Epithelial cell of prostate (primary cell): ENCODE results near the gene PGRMC1.
"Not testable (repeated sequence)": the region's sequence is repeated elsewhere in the genome, so short reads cannot be mapped to it uniquely, and the experiment has no call there.

ENCODE experiments used
- DNase-seq: peaks from one replicate; pipeline ENCODE4 v3.0.0-alpha.2; 2011; ENCODE audit warnings: low read depth, low spot score
- H3K27ac ChIP-seq: fragments of 450-650 bp; 2 replicates; pipeline ENCODE4 v1.5.1; 2017; ENCODE audit warnings: mild to moderate bottlenecking

PGRMC1 gene

GRCh38 chrX:119230850-119231249, 5.2 kb upstream of the PGRMC1 start:
- H3K27ac ChIP-seq, result no peak overlapping the region
- no peak for DNase-seq

GRCh38 chrX:119231936-119232445, 4.1 kb upstream of the PGRMC1 start:
- DNase-seq, result no peak
- H3K27ac ChIP-seq, result no peak overlapping the region

- DNase-seq, result no peak
- H3K27ac ChIP-seq, result no peak overlapping the region
These were observed 1.0 kb upstream of the PGRMC1 start for GRCh38 chrX:119235051-119235511.

- peak overlapping the region; percentile 42 for H3K27ac ChIP-seq
- DNase-seq, result peak; percentile 45
These were observed 807 bp downstream of the PGRMC1 start for GRCh38 chrX:119236623-119237561.

GRCh38 chrX:119237562-119237942, 1.5 kb downstream of the PGRMC1 start:
- peak overlapping the region; percentile 42 for H3K27ac ChIP-seq
- no peak for DNase-seq

GRCh38 chrX:119238557-119238956, 2.5 kb downstream of the PGRMC1 start:
- peak overlapping the region; percentile 42 for H3K27ac ChIP-seq

DNA sequence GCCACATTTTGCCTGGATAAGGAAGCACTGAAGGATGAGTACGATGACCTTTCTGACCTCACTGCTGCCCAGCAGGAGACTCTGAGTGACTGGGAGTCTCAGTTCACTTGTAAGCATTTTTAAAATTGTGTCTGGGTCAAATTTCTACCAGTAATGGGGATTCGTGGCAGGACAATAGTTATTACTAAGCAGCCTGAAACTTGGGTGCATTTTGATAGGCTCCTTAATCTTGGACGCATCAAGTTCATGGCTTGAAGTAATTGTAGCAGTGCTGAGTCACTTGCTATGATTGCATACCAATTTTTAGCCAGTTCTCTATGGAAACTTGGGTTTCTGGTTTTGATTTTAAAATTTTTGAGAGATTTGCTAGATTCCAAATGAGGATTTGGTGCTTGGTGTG, 4.3 kb downstream of the PGRMC1 start:
- H3K27ac ChIP-seq, result no peak overlapping the region
- DNase-seq, result no peak

More at GRCh38 chrX:119238557-119238956, 2.5 kb downstream of the PGRMC1 start:
- DNase-seq, result no peak

- H3K27ac ChIP-seq, result no peak overlapping the region
- DNase-seq, result no peak
These were observed 11.6 kb downstream of the PGRMC1 start for GRCh38 chrX:119247702-119248101.

- no peak for DNase-seq
- no peak overlapping the region for H3K27ac ChIP-seq
These were observed 13.8 kb downstream of the PGRMC1 start for GRCh38 chrX:119249891-119250290.

DNA sequence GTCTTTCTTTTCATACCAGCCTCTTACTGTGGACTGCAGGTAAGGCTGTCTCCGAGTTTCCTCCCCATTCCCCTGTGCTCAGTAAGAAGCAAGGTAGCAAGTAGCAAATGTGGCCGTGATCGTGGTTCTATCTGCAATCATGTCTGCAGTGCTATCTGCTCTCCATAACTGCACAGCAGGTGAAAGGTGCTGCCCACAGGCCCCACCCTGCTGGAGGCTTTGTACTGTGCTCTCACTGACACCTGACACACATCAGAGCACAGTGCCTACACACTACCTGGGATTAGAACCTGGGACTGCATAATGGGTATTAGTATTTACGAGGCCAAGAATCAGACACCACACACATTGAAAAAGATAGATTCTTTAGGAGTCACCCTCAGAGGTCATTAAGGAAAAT, 15.3 kb downstream of the PGRMC1 start:
- DNase-seq, result no peak
- no peak overlapping the region for H3K27ac ChIP-seq

DNA sequence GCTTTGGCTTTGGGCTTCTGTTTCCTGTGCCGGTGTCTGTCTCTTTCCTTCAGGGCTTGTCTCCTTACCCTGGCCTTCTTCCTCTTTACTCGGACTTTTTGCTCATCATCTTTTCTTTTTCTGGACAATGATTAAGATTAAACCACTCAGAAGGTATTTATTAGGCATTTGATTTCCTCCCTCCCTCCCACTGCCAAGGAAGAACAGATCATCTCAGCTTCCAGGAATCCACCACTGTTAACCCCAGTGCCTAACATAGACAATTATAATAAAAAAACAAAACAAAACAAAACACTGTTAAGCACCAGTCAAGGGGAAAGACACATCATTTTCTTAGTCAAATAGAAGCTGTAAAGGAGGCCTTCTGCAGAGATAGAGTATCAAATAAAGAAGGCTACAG, 16.6 kb downstream of the PGRMC1 start:
- no peak for DNase-seq
- H3K27ac ChIP-seq, result no peak overlapping the region

- no peak for DNase-seq
- no peak overlapping the region for H3K27ac ChIP-seq
These were observed 30.4 kb downstream of the PGRMC1 start for GRCh38 chrX:119266364-119266995.

DNA sequence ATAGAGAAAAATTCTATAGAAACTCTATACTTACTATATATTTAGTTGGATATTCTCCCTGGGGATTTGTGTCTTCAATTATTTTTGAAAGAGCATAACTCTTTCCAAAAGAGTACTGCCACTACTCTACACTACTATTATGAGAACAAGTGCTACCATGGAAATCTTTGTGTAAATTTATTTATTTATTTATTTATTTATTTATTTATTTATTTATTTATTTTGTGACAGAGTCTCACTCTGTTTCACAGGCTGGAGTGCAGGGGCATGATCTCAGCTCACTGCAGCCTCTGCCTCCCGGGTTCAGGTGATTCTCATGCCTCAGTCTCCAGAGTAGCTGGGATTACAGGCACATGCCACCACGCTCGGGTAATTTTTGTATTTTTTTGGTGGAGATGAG, 31.0 kb downstream of the PGRMC1 start:
- not testable (repeated sequence) for H3K27ac ChIP-seq, DNase-seq

GRCh38 chrX:119272882-119273419, 36.9 kb downstream of the PGRMC1 start:
- no peak for DNase-seq
- no peak overlapping the region for H3K27ac ChIP-seq

DNA sequence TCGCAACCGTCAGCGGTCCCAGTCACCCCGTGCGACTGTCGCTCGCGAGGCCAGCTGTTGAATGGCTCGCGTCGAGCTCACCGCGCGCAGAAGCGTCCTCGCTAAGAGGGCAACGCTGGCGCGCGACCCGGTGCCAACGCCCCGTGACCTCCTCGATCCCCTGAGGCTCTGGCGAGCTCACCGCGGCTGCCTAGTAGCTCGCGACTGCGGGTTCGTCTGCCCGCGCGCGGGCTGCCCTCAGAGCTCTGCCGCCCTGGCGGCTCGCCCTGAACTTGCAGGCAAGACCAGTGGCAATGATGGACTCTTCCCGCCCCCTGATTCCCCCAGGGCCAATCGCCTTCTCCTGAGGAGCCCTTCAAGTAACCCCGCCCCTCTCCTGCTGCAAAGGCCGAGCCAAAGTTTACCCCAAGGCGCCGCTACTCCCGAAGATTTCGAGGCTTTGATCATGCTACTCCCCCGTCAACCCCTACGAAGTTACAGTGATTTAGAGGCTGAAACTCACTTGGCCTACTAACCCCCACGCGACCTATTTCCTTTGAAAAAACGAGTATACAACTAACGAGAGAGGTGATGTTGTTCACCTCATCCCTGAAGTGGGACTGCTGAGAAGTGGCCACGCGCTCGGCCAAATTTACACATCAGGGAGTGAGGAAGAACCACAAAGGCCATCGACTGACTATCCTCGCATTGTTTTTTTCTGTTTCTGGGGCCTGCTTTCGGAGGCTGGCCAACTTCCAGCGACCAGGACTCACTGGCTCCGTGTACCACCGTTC, 37.5 kb downstream of the PGRMC1 start:
- no peak overlapping the region for H3K27ac ChIP-seq
- no peak for DNase-seq

DNA sequence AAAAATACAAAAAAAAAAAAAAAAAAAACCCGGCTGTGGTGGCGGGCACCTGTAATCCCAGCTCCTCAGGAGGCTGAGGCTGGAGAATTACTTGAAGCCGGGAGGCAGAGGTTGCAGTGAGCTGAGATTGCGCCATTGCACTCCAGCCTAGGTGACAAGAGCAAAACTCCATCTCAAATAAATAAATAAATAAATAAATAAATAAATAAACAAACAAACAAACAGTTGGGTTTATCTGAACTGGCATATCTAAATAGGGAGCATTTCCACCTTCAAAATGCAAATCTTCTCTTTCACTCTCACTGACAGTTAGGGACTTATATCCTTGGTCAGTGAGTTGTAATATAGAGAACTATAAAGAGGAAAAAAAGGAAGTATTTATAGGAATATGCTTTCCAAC, 46.3 kb downstream of the PGRMC1 start:
- not testable (repeated sequence) for DNase-seq, H3K27ac ChIP-seq

- DNase-seq, result no peak
- H3K27ac ChIP-seq, result no peak overlapping the region
These were observed 52.9 kb downstream of the PGRMC1 start for GRCh38 chrX:119288890-119289393.

DNA sequence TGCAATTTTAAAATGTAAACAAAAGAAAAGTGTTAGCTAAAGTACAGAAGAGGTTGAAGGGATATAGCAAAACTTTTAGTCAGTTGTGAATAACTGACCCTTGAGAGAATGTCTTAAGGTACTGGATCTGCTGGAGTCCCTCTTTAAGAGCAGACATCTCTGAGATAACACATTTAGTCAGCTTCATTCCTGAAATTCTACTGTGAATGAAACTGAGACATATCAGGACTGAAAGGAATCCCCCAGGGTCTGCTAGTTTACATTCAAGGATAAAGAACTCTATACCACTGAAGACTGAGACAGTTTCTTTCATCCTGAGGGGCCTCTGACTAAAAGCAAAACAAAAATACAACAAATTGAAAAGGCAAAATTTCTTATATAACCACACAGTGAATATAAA, 54.4 kb downstream of the PGRMC1 start:
- no peak for DNase-seq
- no peak overlapping the region for H3K27ac ChIP-seq

GRCh38 chrX:119291246-119291645, 55.2 kb downstream of the PGRMC1 start:
- not testable (repeated sequence) for H3K27ac ChIP-seq, DNase-seq

DNA sequence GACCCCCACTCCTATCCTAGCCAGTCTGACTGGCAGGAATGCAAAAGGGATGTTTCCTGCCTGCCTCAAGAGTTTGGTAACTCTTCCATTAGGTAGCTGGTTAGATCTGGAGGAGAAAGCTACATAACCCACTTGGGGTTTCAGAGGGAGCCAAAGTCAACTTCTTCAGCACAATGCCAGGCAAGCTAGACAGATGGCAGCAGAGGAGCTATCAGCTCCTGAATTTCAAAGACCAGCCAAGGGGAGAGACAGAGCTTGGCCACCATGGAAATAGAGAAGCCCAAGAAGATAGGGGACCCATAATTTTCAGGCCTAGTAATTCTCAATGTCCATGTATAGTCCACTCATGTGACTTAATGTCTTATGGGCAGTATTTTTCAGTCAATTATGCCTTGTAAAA, 56.4 kb downstream of the PGRMC1 start:
- H3K27ac ChIP-seq, result no peak overlapping the region
- DNase-seq, result no peak
